NB4 (cell line): ENCODE data around the gene LILRA1.

Source experiments
- MAX ChIP-seq: IDR thresholded peaks from 2 replicates; pipeline ENCODE4 v1.6.1; 2011; ENCODE audit warnings: low read depth, low read length
- MYC ChIP-seq: IDR thresholded peaks from 2 replicates; pipeline ENCODE4 v1.6.1; 2011; ENCODE audit warnings: low read depth, low read length
- POLR2A ChIP-seq: IDR thresholded peaks from 2 replicates; pipeline ENCODE4 v1.6.1; 2011; ENCODE audit warnings: mild to moderate bottlenecking; ENCODE audit not compliant: insufficient read length; ENCODE audit errors: extremely low read depth
- TF ChIP-seq, protein P1 (sequence below): IDR thresholded peaks from one replicate; pipeline ENCODE4 v1.5.1; 2012; ENCODE audit warnings: low read depth, low read length

GRCh38 chr19:54616821-54617560 is 23.6 kb downstream of the LILRA1 start:
- TF ChIP-seq, protein P1, sequence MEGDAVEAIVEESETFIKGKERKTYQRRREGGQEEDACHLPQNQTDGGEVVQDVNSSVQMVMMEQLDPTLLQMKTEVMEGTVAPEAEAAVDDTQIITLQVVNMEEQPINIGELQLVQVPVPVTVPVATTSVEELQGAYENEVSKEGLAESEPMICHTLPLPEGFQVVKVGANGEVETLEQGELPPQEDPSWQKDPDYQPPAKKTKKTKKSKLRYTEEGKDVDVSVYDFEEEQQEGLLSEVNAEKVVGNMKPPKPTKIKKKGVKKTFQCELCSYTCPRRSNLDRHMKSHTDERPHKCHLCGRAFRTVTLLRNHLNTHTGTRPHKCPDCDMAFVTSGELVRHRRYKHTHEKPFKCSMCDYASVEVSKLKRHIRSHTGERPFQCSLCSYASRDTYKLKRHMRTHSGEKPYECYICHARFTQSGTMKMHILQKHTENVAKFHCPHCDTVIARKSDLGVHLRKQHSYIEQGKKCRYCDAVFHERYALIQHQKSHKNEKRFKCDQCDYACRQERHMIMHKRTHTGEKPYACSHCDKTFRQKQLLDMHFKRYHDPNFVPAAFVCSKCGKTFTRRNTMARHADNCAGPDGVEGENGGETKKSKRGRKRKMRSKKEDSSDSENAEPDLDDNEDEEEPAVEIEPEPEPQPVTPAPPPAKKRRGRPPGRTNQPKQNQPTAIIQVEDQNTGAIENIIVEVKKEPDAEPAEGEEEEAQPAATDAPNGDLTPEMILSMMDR: no peak
- TF ChIP-seq POLR2A (no peak), MYC (no peak), MAX (no peak)
